HL-60 (cell line): ENCODE data around the gene CYP4B1.

Source experiments
- CTCF ChIP-seq: IDR thresholded peaks from one replicate; pipeline ENCODE4 v1.5.1; 2011; ENCODE audit warnings: low read length, control low read depth, inconsistent platforms; ENCODE audit not compliant: insufficient read depth
- POLR2AphosphoS5 ChIP-seq: IDR thresholded peaks from 2 replicates; pipeline ENCODE4 v1.6.1; 2012; ENCODE audit warnings: low read depth
- REST ChIP-seq: IDR thresholded peaks from 2 replicates; pipeline ENCODE4 v1.6.1; 2012; ENCODE audit warnings: low read depth; ENCODE audit not compliant: insufficient replicate concordance

- TF ChIP-seq CTCF (no peak), REST (no peak), POLR2AphosphoS5 (no peak)
Observed at GRCh38 chr1:46809071-46809470, 10.2 kb downstream of the CYP4B1 start.
